ENCODE results near the gene MAD1L1. TPM values are rescaled to one million over a fixed set of nuclear protein-coding genes. Genes with fewer than 3 reads are reported as not detected.

Gene MAD1L1
- total RNA-seq, 6 experiments from 2014 or later: 15.1 to 37.4 (median 20.5) TPM

DNA sequence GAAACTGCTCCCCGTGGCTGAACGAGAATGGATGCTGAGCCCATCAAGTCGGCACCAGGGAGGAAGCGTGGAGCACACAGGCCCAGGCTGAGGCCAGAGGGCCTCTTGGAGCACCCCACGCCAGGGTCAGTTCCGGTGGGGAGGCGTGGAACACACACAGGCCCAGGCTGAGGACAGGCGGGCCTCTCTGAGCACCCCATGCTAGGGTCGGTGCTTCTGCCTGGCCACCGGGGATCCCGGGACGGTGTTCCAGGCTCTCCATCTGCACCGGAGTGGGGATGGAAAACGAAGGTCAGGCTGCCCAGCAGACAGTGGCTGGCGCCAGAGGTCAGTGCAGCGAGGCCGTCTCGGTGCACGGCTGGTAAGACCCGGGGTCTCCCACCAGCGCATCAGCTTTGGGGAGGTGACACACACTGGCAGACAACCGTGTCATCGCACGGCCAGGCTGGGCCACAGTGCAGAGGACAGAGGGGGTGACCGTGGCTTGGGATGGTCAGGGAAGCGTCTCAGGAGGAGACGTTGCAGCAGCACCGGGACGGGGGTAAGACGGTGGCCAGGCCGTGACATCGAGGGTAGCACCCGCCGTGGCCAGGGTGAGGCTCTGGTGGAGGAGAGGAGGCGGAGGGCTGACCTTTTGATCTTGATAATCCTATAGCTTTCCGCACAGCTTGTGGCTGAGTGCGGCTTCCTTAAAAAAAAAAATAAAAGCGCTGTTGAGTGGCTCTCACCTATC is 358.7 kb downstream of the MAD1L1 start:
- intact Hi-C loops (cut with DNase I): no loop called here
- 95% methylated on average over 18 of the region's 38 CpGs for WGBS (ENCODE audit: insufficient coverage, low coverage, low lambda C conversion rate, missing lambda C conversion rate)
- no peak for DNase-seq
- Histone ChIP-seq H3K4me1 (peaks cover 0 to 10% (median 2%) of the 10 kb centered on the region in 4 donors), H3K9me3 (no peaks in the 10 kb centered on the region), H3K36me3 (no peaks in the 10 kb centered on the region), H3K27me3 (no peaks in the 10 kb centered on the region), H3K4me3 (no peak overlapping the region), H3K27ac (no peak overlapping the region)
- TF ChIP-seq, protein P1, sequence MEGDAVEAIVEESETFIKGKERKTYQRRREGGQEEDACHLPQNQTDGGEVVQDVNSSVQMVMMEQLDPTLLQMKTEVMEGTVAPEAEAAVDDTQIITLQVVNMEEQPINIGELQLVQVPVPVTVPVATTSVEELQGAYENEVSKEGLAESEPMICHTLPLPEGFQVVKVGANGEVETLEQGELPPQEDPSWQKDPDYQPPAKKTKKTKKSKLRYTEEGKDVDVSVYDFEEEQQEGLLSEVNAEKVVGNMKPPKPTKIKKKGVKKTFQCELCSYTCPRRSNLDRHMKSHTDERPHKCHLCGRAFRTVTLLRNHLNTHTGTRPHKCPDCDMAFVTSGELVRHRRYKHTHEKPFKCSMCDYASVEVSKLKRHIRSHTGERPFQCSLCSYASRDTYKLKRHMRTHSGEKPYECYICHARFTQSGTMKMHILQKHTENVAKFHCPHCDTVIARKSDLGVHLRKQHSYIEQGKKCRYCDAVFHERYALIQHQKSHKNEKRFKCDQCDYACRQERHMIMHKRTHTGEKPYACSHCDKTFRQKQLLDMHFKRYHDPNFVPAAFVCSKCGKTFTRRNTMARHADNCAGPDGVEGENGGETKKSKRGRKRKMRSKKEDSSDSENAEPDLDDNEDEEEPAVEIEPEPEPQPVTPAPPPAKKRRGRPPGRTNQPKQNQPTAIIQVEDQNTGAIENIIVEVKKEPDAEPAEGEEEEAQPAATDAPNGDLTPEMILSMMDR (IDR thresholded peaks at IDR 0.05): no peak
- no peak for TF ChIP-seq POLR2A (IDR thresholded peaks at IDR 0.05)
- ATAC-seq: no peak

DNA sequence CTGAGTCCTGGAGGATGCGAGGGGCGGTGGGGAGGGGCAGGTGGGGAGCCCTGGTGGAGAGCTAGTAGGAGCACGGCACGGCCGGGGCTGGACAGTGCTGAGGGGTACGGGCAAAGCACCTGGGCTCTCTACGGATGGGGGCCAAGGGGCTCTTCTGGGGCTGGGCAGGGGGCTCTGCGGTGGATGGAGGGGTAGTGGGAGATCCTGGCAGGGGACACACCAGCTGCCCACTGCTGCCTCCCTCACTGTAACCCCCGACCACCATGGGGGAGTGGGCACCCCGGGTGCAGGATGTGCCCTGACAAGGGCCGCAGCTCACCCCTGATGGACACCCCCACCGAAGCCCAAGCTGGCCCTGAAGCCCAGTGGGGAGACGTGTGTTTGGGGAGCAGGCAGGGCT is 359.3 kb downstream of the MAD1L1 start:
- H3K27me3 ChIP-seq: no peaks in the 10 kb centered on the region
- DNase-seq (no peak), ATAC-seq (no peak)
- H3K4me1 ChIP-seq: peaks cover 0 to 10% (median 2%) of the 10 kb centered on the region in 4 donors
- no peak overlapping the region for H3K27ac ChIP-seq
- 100% methylated on average over 2 of the region's 13 CpGs for WGBS (ENCODE audit: insufficient coverage, low coverage, low lambda C conversion rate, missing lambda C conversion rate)
- no peak overlapping the region for H3K4me3 ChIP-seq
- no peaks in the 10 kb centered on the region for H3K9me3 ChIP-seq
- TF ChIP-seq POLR2A (IDR thresholded peaks at IDR 0.05): no peak
- TF ChIP-seq, protein P1 (IDR thresholded peaks at IDR 0.05): no peak
- intact Hi-C loops (cut with DNase I): no loop called here
- no peaks in the 10 kb centered on the region for H3K36me3 ChIP-seq

DNA sequence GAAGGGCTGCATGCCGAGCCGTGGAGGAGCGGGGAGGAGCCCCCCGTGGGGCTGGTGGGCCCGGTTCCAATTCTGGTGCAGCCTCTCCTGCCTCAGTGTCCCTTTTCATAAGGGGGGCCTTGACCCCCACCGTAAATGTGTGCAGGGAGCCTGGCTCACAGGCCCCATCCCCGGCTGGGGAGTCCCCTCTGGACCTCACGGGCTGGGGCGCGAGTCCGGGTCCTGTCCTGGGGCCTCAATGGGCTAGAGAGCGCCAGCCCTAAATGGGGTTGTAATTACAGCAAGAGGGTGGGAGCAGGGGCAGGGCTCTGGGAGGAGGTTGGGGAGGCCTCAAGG is 359.7 kb downstream of the MAD1L1 start:
- WGBS (ENCODE audit: insufficient coverage, low coverage, low lambda C conversion rate, missing lambda C conversion rate): no CpG with 5 or more reads among the region's 12 CpGs
- Histone ChIP-seq H3K4me1 (peaks cover 0 to 10% (median 2%) of the 10 kb centered on the region in 4 donors), H3K36me3 (no peaks in the 10 kb centered on the region), H3K9me3 (no peaks in the 10 kb centered on the region), H3K27ac (peak overlapping the region in 2 of 3 donors; percentile 89 to 90), H3K4me3 (peak overlapping the region in 2 of 3 donors; percentile 42 to 55), H3K27me3 (no peaks in the 10 kb centered on the region)
- DNase-seq (no peak), ATAC-seq (peak in 1 of 4 donors; percentile 4)
- TF ChIP-seq, protein P1 (IDR thresholded peaks at IDR 0.05): no peak
- no peak for TF ChIP-seq POLR2A (IDR thresholded peaks at IDR 0.05)
- intact Hi-C loops (cut with DNase I): no loop called here

DNA sequence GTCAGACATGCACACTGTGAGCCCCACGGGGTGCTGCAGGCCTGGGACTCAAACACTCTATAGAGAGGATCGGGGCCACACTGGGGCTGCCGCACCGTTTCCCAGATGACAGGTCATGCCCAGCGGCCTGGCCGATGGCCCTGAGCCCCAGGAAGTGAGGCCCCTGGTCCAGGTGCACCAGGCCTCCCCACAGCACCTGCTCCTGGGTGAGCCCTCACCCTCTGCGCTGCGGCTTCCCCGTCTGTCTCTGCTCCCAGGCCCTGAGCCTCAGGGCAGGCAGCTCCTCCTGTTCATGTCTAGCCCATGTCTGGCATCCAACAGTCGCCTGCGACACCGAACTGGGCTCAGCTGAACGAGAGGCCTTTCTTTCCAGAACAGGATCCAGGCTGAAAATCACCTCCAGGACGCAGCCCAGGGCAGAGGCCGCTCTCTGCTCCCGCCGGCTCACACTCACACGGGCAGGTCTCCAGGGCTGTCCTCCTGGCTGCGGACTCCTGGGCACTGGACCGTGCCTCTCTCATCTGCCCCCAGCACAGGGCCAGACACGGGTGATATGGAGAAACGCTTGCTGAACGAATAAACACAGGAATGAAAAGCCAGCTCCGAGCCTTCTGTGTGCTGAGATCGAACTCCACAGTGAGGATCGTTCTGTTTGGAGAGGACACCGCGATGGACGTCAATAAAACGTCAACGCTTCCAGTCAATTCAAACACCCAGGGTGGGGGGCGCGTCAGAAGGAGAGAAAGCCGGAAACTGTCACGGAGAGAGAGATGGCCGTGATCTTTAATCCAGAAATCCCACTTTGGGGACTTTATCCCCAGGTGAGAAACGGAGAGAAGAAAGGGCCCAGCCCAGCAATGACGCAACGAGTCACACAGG is 360.3 kb downstream of the MAD1L1 start:
- Histone ChIP-seq H3K27ac (peak overlapping the region in 2 of 3 donors; percentile 89 to 90), H3K36me3 (no peaks in the 10 kb centered on the region), H3K27me3 (no peaks in the 10 kb centered on the region), H3K9me3 (no peaks in the 10 kb centered on the region), H3K4me1 (peaks cover 0 to 10% (median 2%) of the 10 kb centered on the region in 4 donors), H3K4me3 (peak overlapping the region; percentile 26 to 55 (median 42))
- WGBS (ENCODE audit: insufficient coverage, low coverage, low lambda C conversion rate, missing lambda C conversion rate): 59% methylated on average over 14 of the region's 39 CpGs
- intact Hi-C loops (cut with DNase I): no loop called here
- ATAC-seq: peak; percentile 72 to 83 (median 82)
- TF ChIP-seq, protein P1 (IDR thresholded peaks at IDR 0.05): no peak
- TF ChIP-seq POLR2A (IDR thresholded peaks at IDR 0.05): no peak
- DNase-seq: peak; percentile 58 to 81 (median 81)
